ENCODE results near the gene HKDC1.

The HKDC1 gene

DNA sequence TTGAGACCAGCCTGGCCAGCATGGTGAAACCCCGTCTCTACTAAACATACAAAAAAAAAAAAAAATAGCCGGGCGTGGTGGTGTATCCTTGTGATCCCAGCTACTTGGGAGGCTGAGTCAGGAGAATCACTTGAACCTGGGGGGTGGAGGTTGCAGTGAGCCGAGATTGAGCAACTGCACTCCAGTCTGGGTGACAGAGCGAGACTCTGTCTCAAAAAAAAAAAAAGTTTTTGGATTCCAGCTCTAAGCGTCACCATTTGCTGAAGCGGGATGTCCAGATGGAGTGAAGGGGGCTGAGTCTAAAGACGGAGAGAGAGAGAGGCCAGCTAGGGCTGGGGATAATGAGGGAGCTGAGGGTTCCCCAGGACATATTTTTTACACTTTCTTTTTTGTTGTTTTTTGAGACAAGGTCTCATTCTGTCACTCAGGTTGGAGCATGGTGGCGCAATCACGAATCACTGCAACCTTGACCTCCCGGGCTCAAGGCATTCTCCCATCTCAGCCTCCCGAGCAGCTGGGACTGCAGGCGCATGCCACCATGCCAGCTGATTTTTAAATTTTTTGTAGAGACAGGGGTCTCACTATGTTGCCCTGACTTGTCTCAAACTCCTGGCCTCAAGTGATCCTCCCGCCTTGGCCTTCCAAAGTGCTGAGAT, 48.8 kb downstream of the HKDC1 start:
- Mint-ChIP-seq H3K27ac (no peak overlapping the region), H3K27me3 (ENCODE audit: low read depth, poor library complexity) (peaks cover 17% of the 10 kb centered on the region), H3K4me1 (peaks cover 23% of the 10 kb centered on the region), H3K36me3 (ENCODE audit: low read depth) (no peaks in the 10 kb centered on the region), H3K9me3 (peaks cover 6% of the 10 kb centered on the region), H3K4me3 (no peak overlapping the region)
- no peak for DNase-seq
- TF ChIP-seq, protein P1, sequence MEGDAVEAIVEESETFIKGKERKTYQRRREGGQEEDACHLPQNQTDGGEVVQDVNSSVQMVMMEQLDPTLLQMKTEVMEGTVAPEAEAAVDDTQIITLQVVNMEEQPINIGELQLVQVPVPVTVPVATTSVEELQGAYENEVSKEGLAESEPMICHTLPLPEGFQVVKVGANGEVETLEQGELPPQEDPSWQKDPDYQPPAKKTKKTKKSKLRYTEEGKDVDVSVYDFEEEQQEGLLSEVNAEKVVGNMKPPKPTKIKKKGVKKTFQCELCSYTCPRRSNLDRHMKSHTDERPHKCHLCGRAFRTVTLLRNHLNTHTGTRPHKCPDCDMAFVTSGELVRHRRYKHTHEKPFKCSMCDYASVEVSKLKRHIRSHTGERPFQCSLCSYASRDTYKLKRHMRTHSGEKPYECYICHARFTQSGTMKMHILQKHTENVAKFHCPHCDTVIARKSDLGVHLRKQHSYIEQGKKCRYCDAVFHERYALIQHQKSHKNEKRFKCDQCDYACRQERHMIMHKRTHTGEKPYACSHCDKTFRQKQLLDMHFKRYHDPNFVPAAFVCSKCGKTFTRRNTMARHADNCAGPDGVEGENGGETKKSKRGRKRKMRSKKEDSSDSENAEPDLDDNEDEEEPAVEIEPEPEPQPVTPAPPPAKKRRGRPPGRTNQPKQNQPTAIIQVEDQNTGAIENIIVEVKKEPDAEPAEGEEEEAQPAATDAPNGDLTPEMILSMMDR (IDR thresholded peaks at IDR 0.05) = no peak

DNA sequence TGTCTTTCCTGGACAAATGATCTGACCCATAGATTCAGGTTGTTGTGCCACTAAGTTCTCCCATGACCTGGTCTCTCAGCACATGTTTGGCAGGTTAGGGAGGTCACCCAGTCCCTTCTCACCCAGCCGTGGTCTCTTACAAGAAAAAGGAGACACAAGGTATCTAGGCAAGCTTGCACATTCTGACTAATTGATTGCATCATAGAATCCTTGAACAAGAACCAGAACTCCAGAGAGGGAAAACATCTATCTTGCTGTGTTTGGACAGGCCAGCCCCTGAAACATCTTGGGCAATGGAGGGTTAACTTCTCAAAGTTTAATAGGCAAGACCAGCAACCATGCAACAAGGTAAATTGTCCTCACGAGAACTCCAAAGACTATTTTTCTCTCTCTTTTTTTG, 49.6 kb downstream of the HKDC1 start:
- Mint-ChIP-seq H3K27ac (no peak overlapping the region), H3K36me3 (ENCODE audit: low read depth) (no peaks in the 10 kb centered on the region), H3K4me3 (no peak overlapping the region), H3K9me3 (peaks cover 6% of the 10 kb centered on the region), H3K4me1 (peaks cover 14% of the 10 kb centered on the region), H3K27me3 (ENCODE audit: low read depth, poor library complexity) (peaks cover 17% of the 10 kb centered on the region)
- DNase-seq = no peak
- TF ChIP-seq, protein P1 (IDR thresholded peaks at IDR 0.05) = no peak

DNA sequence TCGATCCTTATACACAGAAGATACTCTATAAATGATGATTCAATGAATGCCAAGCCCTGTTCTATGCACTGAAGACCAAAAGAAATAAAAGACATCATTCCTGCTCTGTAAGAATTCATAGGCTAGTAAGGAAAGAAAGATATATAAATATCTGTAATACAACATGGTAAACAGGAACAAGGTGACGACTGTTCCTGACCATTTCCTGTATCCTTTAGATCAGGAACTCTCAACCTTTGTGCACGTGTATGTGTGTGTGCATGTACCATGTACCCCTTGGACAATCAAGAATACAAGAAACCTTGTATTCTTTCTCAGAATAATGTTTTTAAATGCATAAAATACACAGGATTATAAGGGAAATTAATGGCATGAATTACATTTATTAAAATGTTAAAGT, 50.9 kb downstream of the HKDC1 start:
- Mint-ChIP-seq H3K27ac (no peak overlapping the region), H3K36me3 (ENCODE audit: low read depth) (no peaks in the 10 kb centered on the region), H3K4me3 (no peak overlapping the region), H3K27me3 (ENCODE audit: low read depth, poor library complexity) (peaks cover 17% of the 10 kb centered on the region), H3K4me1 (peaks cover 5% of the 10 kb centered on the region), H3K9me3 (peaks cover 6% of the 10 kb centered on the region)
- TF ChIP-seq, protein P1 (IDR thresholded peaks at IDR 0.05) = no peak
- no peak for DNase-seq

DNA sequence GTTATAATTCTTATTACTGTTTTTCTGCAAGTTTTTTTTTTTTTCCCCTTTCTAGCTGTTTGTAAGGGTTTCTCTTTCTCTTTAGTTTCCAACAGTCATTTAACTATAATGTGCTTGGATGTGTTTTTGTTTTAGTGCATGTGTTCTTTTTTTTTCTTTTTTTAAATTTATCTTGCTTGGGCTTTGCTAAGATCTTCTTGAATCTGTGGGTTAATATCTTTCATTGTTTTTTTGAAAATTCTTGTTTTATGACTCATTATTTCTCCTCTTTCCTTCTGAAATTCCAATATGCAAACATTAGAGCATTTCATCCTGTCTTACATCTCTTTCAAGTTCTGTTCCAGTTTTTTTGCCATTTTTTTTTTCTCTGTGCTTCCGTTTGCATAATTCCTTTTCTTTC, 52.5 kb downstream of the HKDC1 start:
- Mint-ChIP-seq H3K4me1 (peaks cover 5% of the 10 kb centered on the region), H3K4me3 (no peak overlapping the region), H3K9me3 (peaks cover 6% of the 10 kb centered on the region), H3K27me3 (ENCODE audit: low read depth, poor library complexity) (peaks cover 8% of the 10 kb centered on the region), H3K27ac (no peak overlapping the region), H3K36me3 (ENCODE audit: low read depth) (no peaks in the 10 kb centered on the region)
- no peak for DNase-seq
- TF ChIP-seq, protein P1 (IDR thresholded peaks at IDR 0.05) = no peak

DNA sequence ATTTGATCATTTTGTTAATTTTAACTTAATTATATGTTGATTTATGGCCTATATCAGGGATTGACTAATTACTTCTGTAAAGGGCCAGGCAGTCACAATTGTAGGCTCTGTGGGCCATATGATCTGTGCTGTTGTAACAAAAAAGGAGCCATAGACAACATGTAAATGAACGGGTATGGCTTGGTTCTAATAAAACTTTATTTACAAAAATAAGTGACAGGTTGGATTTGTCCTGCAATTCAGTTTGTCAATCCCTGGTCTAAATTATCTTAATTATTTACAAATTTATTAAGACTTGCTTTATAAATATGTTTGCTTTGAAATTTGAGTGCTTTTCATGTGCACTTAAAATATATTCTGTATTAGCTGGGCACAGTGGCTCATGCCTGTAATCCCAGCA, 55.3 kb downstream of the HKDC1 start:
- peaks cover 5% of the 10 kb centered on the region for H3K27me3 Mint-ChIP-seq (ENCODE audit: low read depth, poor library complexity)
- H3K27ac Mint-ChIP-seq = no peak overlapping the region
- no peak for DNase-seq
- peaks cover 6% of the 10 kb centered on the region for H3K9me3 Mint-ChIP-seq
- no peaks in the 10 kb centered on the region for H3K36me3 Mint-ChIP-seq (ENCODE audit: low read depth)
- H3K4me3 Mint-ChIP-seq = no peak overlapping the region
- TF ChIP-seq, protein P1 (IDR thresholded peaks at IDR 0.05) = no peak
- no peaks in the 10 kb centered on the region for H3K4me1 Mint-ChIP-seq

DNA sequence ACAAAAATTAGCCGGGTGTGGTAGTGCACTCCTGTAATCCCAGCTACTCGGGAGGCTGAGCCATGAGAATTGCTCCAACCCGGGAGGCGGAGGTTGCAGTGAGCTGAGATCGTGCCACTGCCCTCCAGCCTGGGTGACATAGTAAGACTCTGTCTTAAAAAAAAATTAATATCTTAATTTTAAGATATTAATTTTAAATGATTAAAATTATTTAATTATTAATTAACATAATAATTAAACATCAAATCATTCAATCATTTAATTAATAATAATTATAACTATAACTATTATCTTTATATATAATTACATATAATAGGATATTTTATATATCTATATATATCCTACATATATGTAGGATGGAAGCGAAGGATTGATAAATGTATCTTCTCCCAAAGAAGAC, 56.4 kb downstream of the HKDC1 start:
- Mint-ChIP-seq H3K36me3 (ENCODE audit: low read depth) (no peaks in the 10 kb centered on the region), H3K4me3 (no peak overlapping the region), H3K27ac (no peak overlapping the region), H3K9me3 (peaks cover 6% of the 10 kb centered on the region), H3K27me3 (ENCODE audit: low read depth, poor library complexity) (peaks cover 5% of the 10 kb centered on the region), H3K4me1 (no peaks in the 10 kb centered on the region)
- DNase-seq = no peak
- TF ChIP-seq, protein P1 (IDR thresholded peaks at IDR 0.05) = no peak
